LHCN-M2 (cell line): Measurements from ENCODE around the gene PPP2R2C. TPM values are rescaled to one million over a fixed set of nuclear protein-coding genes. Genes with fewer than 3 reads are reported as not detected.
A peak's percentile ranks its signal among the peaks of the same experiment; 100 is the strongest.

Source experiments
- DNase-seq: peaks from one replicate; pipeline ENCODE4 v3.0.0-alpha.2; 2012; ENCODE audit warnings: low read depth
- total RNA-seq: library from RNA; depleted of rRNA; stranded (reverse); fragments of >200 nt; gene quantifications from 2 replicates; pipeline ENCODE4 v1.2.3, GENCODE V29; 2014

Gene PPP2R2C
- total RNA-seq, 1 experiment from 2014 or later, result 0.98 TPM

DNA sequence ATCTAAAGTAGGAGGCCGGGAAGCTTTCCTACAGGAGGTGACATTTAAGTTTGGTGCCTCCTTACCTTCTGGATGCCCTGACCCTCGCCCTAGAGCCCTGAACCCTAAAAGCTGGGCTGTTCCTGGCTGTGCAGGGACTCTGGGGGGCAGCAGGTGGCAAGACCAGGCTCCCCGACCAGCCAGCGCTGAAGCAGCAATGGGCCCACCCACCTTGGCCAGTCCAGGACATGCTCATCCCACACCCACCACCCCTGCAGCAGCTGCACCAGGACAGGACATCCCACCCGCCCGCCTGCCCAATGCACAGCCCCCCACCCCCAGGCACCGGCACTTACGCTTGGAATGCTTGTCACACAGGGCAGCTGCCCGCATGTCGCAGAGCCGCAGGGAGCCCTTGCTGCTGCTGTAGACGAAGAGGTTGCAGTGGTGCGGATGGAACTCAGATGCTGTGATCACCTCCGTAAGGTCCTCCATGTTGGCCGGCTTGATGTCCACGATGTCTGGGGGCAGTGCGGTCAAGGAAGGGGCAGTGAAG, 124.8 kb downstream of the PPP2R2C start:
- no peak for DNase-seq

DNA sequence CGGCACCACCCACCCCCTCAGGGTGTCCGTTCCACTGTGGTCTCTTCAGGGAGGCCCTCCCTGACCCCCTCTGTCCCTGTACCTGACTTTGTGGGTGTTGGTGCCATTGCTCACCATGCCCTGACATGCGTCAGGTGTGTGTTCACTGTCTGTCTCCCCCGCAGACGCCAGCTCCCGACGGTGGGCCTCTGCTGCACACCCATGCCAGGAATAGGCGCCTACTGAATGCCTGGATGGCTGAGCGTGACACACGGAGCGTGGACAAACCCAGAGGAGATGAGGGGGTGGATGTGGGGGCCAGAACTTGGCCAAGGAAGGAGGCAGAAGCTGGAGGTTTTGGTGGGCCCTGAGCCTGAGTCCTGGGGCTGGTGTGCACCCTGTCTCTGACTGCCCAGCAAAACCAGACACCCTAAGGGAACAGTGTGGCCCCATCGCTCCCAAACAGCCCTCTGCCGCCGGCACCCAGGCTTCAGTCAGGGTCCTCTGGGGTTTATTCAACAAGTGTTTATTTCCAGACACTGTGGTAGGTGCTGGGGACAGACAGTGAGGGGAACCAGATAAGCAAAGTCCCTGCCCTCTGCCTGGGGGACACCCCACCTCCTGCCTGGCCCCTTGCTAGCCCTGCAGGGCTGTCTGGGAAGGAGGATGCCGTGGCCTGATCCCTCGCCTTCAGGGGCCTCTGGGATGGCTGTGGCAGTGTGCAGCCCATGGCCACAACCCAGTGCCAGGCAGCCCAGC, 125.9 kb downstream of the PPP2R2C start:
- DNase-seq, result no peak

DNA sequence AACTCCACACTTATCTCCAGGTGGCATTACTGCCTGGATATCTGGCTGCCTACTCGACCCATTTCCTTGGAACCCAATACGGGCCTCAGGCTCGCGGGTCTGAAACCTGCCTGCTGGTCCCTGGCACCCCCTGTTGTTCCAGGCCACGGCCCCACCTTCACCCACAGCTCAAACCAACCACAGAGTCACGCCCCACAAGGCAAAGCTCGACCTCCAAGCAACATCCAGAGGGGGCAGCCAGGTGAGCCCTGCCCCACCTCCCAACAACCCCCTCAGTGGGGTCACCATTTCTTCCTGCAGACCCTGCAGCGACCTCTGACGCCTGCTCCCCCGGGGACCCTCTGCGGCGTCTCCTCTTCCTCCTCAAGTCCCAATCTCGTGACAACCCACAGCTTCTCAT, 126.5 kb downstream of the PPP2R2C start:
- DNase-seq, result no peak

DNA sequence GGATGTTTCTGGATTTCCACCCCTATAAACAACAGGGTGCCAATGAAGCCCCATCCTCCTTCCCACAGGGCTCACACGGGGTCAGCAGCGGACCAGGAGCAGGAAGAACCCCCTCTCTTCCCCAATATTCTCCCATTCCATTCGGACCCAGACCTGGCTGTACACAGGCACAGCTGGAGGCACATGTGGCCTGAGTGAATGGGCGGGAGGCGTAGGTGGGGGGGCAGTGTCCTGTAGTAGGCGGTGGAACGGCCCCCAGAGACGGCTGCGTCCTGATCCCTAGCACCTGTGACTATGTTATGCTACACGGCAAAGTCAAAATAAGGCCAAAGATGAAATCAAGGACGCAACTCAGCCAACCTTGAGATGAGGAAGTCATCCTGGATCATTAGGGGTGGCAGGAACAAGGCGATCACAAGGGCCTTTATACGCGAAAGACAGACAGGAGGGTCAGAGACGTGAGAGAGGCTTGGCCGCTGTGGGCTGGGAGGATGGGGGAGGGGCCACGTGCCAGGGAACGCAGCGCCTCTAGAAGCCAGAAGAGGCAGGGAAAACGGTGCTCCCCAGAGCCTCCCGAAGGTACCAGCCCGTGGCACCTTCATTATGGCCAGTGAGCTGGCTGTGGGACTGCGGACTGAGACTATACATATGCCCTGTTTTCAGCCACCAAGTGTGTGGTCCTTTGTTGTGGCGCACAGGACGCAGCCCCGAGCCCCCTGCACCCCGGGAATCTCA, 127.2 kb downstream of the PPP2R2C start:
- no peak for DNase-seq

DNA sequence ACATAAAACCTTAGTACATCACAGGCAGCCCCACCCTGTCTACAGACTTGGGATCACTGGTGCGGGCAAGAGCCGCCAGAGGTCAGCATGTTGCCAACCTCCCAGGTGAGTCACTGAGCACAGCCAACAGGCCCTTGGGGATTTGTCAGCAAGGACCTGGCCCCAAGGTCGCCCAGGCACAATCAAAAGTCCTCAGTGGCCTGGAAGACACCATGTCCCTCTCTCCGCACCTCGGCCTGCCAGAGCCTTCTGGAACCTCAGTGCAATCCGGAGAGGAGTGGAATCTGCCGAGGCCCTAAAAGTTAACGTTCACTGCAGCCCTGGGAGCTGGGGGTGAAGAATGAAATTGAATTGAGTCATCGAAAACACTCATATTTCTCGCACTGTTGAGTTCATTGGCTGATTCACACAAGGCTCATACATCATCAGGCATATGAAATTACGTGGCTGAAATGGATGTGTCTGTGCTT, 128.4 kb downstream of the PPP2R2C start:
- DNase-seq, result peak; percentile 88

DNA sequence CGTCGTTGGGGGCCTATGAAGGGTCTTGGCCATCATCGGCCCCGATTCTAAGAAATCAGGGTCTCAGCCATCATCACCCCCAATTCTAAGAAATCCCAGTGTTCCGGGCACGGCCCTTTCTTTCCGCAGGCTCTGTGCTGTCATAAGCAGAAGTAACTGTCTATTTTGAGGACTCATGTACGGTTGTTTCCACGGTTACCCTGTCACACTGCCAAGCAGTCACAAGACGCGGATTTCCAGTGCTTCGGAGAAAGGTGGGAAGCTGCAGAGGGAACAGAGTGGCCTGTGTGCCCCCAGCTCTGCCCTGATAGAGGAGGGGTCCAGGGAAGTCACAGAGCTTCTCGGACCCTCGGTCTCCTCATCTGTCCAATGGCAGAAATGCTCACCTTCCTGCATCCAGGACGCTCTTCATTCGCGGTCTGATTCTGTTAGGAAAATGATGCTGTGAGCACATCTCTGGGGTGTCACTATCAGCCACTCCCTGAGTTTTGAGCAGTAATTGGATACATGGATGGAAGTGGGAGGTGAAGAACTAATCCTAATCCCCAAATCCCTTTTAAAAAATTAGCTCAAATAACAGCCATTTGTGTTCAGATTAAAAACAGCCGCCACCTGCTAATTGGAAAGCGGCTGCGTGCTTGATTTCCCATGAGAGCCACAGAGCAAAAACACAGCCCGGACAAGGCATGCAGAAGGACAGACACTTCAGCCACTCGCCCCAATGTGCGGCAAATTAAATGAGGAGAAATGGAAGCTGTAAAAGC, 129.7 kb downstream of the PPP2R2C start:
- no peak for DNase-seq

DNA sequence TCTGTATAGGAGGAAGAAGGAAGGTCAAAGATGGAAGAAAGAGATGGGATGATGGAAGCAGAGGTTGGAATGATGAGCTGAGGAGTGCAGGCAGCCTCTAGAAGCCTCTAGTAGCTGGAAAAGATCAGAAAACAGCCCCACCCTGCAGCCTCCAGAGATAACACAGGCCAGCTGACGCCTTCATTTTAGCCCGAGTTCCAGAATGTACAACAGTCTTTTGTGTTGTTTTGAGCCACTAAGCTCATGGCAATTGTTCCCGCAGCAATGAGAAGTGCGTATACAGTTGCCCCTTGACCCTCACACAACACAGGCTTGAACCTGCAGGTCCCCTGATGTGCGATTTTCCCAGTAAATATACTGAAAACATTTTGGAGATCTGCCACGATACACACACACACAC, 130.7 kb downstream of the PPP2R2C start:
- DNase-seq, result no peak

DNA sequence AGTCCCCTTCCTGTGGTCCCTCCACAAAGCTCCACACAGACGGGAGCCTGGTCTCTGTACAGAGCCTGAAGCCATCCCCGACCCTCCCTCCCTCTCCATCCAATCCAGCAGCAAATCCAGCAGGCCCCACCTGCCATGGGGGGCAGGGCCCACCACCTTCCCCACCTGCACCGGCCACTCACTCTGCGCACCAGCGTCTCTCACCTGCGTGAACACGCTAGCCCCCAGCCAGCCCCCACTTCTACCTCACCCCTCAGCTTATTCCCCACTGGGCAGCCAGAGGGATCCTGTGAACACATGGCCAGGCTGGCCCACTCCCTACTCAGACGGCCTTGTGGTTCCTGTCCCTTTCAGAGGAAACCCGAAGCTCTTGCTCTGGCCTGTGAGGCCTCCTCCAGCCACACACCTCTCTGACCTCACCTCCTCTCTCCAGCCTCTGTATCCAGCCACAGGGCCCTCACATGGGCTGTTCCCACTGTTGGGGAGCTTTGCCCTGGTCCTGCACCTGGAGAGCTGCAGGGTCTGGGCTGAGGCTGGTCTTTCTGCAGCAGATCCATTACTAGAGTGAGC, 131.9 kb downstream of the PPP2R2C start:
- DNase-seq, result no peak

DNA sequence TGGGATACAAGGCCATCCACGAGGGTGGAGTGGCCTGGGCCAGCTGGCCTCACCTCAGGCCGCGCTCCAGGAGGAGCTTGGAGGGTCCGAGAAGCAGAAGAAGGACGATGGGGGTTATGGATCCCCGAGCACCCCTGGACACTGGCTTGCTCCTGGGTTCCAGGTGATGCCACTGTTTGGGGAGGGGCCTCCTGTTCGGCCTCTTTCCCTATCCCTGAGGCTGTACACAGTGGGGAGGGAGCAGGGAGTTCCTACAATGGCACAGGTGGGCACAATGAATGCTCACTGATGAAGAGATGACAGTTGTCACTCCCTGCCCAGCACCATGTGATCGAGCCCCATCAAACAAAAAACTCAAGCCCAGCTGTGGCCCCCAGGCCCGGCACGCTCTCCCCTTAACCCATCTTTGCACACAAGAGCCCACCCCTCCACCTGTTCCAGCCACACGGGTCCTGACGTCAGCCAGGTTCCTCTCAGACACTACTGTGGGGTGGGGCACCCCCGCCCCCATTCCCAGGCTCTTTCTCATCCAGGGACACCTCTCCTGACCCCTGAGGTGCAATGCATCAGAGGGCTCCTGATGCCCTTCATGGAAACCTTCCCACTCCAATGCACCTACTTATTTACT, 132.5 kb downstream of the PPP2R2C start:
- no peak for DNase-seq

DNA sequence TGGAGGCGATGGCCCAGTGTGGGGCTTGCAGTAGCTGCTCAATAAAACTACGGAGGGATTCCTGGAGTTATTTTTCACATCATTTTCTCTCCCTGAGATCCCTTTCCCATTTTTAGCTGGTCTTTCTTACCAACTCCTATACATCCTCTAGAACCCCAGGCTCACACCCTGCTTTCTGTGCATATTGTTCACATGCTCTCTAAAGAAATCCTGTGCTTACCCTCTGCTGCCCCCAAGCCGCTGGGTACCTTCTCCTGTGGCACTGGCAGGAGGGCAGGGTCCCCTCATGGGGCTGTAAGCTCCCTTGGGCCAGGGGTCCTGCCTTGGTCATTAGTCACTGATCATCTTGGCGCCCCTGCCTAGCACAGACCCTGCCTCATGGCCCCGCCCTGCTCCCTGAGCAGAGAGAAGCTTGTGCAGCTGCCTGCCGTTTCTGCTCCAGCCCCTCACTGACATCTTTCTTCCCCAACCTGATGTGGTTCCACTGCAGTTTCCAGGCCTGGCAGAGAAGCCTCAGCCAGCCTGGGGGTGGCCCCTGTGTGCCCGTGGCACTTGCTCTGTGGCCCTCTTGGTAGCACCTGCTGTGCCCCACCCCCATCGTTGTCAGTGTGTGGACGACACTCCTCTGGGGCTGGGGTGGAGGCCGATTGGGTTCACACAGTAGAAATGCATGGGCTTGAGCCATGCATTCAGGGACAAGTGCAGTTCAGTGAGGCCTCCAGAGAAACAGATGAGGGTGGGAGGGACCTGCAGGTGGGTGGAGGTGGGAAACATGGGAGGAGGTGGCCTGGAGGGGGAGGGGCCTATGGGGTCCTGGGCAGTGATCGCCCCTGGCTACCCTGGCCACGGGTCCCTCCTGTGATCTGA, 133.2 kb downstream of the PPP2R2C start:
- no peak for DNase-seq

DNA sequence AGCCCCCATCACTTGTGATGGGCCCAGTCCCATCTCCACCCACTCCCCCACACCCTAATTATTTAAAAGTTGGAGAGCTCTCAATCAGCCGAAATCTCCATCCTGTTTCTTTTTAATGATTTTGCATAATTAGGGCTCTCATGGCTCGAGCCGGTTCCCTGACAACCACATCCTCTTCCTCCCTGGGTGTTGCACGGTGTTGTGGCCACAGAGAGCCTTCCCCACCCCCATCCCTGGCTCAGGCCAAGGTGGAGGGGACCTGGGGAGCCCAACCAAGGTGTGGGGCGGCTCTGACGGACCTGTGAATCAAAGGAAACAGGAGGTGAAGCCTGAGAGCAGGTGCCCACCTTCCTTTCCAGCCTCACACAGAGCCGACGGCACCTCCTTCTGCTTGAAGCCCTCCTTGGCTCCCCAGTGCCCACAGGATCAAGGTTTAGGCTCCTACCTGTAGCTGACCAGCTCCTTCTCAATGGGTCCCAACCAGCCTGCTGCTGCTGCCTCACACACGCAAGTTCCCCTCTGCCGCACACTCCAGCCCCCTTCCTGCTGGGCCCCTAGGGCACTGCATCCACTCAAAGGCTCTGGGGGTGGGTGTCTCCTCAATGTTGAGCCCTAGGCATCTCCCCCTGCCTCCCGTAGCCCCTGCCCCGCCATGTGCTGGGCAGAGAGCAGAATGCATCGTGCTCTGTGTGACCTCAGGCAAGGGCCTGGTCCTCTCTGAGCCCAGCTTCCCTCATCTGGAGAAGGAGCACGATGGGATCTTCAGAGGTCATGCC, 134.1 kb downstream of the PPP2R2C start:
- no peak for DNase-seq

DNA sequence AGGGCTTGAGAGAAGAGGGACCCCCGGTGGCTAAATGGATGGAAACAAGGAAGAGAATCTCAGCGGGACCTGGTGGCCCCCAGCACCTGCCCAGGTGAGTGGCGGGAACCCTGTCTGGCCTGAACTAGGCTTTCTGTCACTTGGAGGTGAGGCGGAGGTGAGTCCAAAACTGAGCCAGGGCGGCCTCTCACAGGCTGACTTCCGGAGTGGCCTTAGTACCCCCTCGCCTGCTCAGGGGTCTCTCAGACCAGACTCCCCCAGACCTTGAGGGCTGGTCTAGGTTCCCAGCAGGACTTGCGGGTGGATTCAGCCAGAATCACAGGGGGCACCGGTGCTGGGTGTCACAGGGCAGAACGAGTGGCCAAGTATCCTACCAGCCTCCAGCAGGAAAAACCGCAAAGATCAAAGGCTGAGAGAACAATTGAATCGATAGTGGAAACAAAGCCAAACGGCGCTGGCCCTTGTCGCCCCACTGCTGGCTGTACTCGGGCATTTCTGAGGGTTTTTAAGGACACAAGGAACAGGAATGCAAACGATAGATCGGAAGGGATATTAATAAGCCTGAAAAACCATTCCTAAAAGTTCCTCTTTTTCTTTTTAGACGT, 135.0 kb downstream of the PPP2R2C start:
- no peak for DNase-seq

DNA sequence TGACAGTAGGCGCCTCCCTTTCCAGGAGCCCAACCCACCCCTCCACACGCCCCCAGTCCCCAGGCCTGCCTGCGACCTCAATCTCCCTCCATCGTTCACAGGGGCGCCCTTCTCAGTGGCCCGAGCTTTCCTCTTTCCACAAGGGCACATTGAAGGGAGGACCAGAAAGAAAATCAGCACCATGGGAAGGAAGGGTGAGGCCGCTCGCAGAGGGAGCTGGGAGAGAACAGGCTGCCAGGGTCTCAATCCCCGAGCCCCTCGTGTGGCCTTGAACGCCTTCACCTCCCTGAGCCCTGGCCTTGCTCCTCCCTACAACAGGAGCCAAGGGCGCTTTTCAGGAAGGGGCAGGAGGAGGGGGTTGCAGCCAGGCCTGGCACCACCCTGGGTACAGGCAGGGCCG, 136.2 kb downstream of the PPP2R2C start:
- no peak for DNase-seq

DNA sequence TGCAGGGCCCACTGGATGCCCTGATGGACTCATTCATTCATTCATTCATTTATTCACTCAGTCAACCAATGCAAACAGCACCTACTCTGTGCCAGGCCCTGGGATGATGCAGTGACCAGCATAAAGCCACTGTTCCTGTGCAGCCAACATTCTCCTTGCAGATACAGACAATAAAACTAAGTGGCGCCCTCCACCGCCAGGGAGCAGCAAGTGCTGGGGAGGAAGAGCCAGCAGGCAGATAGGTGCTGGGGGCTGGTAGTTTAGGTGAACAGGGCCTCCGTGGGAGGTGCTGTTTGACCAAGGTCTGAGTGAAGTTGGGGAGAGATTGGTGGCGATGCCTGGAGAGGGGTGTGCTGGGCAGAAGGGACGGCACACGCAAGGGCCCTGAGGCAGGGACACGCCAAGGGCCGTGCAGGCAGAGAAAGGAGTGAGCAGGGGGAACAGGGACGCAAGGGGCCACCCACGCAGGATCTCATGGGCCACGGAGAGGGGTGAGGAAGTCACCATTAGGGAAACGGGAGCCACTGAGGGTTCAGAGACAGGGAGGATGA, 137.3 kb downstream of the PPP2R2C start:
- DNase-seq, result no peak

DNA sequence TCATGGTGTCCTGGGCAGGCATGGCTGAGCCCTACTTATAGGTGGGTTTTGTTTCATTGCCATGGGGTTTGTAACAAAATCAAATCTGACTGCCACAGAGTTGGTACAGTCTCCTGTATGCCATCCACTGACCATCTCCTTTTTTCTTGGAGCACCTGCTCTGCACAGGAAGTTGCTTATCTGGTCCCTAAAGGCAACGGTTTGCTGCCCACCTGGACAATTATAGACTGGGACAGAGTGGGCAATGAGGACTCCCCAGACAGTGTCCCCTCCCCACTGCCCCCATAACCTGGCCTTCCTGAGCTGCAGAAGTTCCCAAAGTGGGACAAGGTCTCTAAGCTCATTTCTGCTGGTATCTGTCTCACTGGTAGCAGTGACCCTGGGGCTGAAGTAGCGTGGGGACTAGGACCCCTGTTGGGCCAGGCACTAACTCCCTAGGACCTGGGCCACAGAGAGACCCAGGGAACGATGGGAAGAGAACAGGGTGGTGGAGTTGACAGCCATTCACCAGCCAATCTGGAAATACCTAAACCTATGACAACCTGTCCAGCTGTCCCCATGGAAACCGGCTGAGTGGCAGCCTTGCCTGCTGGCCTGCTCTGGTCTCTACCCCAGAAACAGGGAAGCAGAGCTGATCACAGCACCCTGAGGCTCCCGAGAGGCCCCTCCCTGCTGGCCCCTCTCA, 138.1 kb downstream of the PPP2R2C start:
- no peak for DNase-seq

DNA sequence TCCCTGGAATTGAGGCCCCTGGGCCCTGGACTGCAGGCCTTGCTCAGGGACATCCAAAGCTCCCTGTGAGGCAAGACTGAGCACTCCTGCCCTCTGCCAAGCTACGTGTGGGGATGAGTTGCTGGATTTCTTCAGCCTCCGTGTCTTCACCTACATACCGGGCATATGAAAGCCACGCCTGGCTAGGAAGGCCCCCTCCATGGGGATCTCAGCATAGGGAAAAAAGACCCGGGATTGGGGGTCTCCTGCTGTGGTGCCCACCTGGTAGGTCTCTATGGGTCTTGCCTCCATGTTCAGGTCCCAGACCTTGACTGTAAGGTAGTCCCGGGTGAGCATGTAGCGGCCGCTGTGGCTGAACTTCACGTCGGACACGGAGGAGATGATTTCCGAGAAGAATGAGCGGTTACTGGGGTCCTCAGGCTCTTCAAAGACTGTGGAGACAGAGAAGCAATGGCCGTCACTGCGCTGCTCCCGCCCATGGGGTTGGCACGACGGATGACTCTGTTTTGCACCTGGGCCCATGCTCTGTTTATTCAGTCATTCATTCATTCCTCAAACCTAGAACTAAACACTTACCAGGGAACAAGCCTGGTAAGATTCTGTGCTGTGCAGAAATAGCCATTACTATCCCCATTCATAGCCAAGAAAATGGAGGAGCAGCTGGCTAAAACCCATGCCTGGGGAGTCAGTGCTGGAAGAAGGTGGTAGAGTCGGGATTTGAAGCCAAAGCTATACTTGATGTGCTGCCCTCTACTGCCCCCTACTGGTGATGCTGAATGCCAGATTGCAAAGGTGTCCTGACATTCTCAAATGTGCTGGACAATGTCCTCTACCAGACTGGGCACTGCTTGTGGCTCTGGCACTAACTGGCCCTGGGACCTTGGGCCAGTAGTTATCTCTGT, 138.9 kb downstream of the PPP2R2C start:
- no peak for DNase-seq

DNA sequence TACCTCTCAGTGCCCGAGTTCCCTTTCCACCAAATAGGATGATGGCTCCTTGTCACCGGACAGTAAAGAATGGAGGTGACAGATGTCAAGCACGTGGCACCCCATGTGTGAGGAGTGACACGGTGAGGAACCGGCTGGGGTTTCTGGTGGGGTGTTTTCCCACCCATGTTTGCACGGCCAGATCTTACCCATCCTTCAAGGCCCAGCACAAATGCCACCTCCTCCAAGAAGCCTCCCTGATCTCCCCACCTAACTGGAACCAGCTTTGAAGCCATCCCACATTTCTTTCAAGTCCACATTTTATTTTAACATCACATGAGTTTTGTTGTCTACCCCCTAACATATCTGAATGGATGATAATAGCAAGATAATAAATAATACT, 139.8 kb downstream of the PPP2R2C start:
- DNase-seq, result no peak
